Hematopoietic multipotent progenitor cell treated with erythropoietin and hydrocortisone succinate and interleukin-3 and kit ligand, for 17 days (in vitro differentiated cells): ENCODE results near the gene PAPPA.
A peak's percentile ranks its signal among the peaks of the same experiment; 100 is the strongest.

ENCODE experiments used
- DNase-seq: peaks from one replicate; pipeline ENCODE4 v3.0.0-alpha.2; 2015; ENCODE audit warnings: low spot score

Gene PAPPA, protein sequence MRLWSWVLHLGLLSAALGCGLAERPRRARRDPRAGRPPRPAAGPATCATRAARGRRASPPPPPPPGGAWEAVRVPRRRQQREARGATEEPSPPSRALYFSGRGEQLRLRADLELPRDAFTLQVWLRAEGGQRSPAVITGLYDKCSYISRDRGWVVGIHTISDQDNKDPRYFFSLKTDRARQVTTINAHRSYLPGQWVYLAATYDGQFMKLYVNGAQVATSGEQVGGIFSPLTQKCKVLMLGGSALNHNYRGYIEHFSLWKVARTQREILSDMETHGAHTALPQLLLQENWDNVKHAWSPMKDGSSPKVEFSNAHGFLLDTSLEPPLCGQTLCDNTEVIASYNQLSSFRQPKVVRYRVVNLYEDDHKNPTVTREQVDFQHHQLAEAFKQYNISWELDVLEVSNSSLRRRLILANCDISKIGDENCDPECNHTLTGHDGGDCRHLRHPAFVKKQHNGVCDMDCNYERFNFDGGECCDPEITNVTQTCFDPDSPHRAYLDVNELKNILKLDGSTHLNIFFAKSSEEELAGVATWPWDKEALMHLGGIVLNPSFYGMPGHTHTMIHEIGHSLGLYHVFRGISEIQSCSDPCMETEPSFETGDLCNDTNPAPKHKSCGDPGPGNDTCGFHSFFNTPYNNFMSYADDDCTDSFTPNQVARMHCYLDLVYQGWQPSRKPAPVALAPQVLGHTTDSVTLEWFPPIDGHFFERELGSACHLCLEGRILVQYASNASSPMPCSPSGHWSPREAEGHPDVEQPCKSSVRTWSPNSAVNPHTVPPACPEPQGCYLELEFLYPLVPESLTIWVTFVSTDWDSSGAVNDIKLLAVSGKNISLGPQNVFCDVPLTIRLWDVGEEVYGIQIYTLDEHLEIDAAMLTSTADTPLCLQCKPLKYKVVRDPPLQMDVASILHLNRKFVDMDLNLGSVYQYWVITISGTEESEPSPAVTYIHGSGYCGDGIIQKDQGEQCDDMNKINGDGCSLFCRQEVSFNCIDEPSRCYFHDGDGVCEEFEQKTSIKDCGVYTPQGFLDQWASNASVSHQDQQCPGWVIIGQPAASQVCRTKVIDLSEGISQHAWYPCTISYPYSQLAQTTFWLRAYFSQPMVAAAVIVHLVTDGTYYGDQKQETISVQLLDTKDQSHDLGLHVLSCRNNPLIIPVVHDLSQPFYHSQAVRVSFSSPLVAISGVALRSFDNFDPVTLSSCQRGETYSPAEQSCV (N-terminal part only)

DNA sequence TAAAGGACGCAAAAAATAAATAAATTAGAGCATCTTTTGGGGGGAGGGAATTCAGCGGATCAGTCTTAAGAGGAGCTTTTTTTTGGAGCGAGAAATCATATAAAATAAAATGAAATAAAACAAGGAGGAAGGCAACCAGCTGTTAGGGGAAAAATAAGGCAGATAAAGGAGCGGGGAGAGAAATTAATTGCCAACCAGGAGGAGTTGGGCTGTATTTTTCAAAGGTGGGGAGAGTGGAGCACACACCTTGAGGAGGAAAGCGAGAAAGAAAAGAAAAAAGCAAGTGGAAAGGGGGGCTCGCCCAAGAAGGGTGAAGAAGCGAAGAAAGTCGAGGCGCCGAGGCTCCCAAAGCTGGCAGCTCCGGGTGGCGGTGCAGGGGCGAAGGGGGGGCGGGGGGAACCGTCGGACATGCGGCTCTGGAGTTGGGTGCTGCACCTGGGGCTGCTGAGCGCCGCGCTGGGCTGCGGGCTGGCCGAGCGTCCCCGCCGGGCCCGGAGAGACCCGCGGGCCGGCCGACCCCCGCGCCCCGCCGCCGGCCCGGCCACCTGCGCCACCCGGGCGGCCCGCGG lies at the start of gene PAPPA:
Gene PAPPA, plus strand, starts transcription at position 27 of the 569 bp plus-strand sequence. Its CDS starts 382 bp downstream, at position 409.
- no peak for DNase-seq

DNA sequence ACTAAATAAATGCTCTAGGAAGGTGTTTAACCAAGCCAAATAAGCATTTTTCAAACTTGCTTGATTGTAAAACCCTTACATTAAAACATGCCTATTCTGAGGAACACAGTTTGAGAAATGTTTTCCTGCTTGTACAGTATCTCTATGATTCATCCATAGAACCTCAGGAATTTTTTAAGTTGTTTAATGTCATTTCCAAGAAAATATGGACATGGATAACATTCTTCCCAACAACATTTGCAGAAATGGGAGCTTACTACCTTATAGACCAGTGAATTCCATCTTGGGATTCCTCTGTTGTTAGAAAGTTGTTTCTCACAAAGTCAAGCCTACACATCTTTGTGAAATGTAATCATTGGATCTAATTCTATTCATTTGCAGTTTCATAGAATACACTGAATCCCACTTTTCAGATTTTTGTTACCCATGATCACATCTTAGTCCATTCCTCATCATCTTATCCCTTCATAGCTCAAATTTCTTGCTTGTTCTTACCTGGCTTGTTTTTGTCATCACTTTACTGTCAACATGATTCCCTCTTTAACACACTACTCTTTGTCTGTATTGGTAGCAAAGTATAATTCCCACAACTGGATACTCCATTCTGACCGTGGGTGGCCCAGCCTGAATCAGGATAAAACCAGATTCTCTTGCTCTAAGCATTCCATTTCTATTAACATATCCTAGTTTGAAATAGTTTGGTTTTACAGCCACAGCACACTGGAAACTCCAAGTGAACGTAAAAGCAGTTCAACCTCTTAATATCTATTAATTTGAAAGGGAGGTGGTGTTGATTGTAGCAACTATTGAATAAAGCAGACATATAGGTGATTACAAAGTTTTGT lies 49.4 kb upstream of the PAPPA start:
- no peak for DNase-seq

DNA sequence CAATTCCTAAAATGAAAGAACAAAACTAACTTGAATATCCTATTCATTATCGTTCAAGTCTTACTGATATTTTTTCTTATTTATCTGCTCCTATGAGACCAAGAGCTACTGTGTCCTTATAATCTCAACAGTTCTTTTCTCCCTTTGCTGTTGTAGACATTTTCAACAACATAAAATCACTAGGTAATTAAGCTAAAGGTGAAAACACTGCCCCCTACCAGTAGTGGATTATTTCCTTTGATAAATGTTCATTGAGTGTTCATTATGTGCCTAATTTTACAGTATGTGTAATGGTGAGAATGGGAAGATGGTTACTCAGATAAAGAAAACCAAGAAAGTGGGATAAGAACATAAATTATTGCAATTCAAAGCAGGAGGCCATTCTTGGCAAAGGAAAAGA lies 41.4 kb upstream of the PAPPA start:
- no peak for DNase-seq

DNA sequence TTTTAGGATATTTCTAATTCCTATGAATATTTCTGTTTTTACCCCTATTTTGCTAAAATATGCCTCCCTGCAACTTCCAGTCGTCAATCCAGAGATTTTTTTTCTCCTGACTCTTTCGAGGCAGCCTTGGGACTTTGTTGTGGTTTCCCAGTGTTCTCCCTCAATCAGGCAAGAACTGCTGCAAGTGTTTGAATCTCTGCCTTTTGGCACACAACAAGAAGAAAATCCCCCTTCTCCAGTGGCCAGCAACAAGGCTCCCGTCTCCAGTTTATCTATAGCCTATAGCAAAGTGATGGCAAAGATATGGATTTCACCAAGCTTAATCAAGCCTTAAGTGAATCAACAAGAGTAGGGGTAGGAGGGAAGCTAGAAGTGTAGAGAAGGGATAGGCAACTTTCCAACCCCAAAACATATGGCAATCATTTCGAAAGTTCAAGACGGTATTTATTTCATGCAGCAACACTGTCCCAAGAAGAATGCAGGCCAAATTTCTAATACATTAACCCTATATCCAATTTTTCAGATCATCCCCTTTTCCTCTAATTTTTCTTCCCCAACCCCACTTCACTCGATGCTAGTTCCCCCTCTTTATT lies 37.7 kb upstream of the PAPPA start:
- DNase-seq = no peak

DNA sequence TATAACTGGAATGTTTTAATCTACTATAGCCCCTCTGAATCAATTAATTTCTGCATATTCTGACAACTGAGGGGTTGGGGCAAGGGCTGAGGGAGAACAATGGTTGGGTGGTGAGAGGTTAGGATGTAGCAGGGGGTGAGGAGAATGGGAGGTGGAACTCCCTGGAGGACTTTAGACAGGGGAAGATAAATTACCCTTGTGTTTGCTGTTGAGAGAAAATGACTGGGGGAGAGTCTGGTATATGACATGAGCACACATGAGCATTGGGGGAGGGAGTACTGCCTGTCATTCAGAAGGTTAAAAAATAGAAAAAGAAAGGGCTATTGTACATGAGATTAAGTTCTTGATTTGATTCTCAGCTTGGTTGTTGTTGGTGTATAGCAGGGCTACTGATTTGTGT lies 37.2 kb upstream of the PAPPA start:
- no peak for DNase-seq

DNA sequence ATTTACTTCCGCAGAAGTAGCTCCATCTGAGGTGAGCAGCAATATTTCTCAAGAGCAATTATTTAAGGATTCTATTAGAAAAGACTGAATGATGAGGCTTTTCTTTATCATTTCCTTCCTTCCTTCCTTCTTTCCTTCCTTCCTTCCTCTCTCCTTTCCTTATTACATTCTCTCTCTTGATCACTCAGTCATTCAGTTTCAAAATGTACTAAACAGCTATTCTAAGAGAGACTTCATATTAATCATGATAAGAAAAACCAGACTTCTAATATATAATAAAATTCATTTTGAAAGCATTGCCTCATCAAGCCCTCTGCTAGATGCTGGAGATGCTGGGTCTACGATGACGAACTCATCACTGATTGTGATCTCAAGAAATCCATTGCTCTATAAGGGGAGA lies 30.4 kb upstream of the PAPPA start:
- DNase-seq = no peak

DNA sequence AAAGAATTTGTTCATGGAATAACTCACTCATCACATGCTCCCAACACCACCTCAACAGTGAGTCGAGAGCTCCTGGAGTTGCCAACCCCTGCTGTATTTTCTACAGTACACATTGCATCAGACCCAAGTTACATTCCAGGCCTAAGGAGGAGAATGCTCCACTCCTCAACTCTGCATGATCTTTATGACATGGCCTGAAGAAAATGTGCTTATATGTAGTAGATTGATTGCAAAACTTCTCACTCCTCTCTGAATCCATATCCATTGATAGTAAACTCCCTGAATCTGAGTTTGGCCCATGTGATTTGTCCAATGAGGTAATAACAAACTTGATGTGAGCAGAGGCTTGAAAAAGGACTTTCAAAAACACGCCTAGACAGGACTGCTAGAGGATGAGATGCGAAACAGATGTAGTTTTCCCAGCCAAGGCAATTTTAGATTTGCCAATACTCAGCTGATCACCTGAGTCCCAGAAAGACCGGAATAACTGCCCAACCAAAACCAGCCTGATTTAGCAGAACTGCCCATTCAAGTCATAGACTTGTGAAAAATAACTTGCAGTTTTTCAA lies 29.0 kb upstream of the PAPPA start:
- no peak for DNase-seq

DNA sequence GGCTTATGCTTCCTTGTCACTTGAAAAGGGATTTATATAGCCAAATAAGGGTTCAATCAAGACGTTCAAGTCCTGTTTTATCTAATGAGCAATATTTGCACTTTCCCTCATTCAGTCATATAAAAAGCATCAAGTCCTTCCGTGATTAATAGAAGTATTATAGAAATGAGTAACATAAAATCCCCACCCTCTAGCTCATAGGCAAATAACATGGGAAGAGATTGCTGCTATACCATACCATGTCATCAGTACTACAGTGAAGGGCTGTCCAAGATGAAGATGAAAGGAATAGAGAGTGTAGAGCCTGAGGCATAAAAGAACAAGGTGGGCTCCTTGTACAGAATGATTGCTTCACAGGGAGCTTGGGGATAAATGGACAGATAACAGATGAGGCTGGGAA lies 20.4 kb upstream of the PAPPA start:
- no peak for DNase-seq

DNA sequence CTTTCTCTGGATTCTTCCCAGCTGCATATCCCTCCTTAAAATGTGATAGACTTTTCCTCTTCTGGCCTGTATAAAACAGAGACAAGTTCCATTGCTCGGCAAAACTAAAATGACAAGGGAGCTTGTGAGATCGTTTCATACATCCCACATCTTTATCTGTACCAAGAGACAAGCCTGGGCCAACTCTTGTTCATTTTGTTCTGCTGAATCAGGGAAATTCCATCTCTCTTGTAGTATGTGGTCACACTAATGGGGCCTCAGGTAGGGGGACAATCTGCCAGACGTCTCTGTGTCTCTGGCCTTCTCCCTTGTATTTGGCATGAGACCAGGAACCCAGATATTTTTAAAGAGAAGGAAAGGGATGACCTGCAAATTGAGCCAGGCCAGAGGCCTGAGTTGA lies 18.6 kb upstream of the PAPPA start:
- DNase-seq = no peak

DNA sequence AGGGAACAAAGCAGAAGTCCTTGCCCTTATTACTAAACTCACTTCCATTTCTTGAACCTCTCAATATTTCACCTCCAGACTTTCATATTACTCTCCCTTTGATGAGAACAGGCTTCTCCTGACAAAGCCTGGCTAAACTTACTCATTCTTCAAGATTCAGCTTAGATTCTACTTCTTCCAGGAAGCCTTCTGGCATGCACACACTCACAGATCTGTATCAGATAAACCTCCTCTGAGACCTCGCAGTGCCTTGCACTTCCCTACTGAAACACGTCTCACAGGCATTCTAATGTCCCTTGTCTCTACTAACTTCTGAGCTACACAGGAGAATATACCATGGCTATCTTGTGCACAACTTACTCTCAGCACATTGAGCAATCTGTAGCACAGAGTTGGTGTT lies 16.6 kb upstream of the PAPPA start:
- no peak for DNase-seq

DNA sequence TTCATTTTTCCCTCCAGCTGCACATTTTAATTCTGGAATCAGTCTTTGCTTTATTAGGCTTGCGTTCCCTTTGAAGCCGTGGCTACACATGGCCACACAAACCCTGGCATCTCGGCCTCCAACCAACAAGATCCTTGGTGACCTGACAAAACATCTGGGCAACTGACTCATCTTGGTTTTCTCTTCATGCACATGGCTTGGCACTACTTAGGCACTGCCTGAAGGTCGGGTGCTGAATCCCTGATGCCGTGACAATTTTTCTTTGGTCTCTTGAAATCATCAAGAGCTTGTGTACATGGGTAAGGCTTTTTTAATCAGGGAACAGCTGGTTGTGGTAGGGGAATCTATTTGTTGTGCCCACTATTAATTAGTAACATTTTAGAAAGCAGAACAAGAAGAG lies 16.0 kb upstream of the PAPPA start:
- no peak for DNase-seq

DNA sequence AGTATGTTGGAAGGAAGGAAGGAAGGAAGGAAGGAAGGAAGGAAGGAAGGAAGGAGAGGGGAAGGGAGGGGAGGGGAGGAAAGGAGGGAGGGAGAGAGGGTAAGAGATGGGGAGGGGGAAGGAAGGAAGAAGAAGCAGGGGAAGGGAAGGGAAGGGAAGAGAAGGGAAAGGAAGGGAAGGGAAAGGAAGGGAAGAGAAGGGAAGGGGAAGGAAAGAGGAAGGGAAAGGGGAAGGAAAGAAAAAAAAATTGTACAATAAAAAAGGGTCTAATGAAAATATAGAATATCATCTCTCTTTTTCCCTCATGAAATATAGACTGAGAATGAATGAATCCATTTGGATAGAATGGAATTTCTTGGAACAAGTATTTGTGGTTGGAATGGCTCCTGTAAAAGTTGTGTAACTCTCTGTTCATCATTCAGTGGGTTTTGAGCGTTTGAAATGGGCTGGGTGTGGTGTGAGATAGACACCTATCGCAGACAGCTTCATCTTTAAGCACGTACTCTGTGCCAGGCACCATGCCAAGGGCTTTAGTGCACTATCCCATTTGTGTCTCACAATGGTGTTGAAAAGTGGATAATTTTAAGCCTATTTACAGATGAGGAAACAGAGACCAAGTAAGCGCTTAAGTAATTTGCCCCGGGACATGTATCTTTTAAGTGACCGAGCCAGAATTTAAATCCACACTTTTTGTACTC lies 11.6 kb upstream of the PAPPA start:
- no peak for DNase-seq

DNA sequence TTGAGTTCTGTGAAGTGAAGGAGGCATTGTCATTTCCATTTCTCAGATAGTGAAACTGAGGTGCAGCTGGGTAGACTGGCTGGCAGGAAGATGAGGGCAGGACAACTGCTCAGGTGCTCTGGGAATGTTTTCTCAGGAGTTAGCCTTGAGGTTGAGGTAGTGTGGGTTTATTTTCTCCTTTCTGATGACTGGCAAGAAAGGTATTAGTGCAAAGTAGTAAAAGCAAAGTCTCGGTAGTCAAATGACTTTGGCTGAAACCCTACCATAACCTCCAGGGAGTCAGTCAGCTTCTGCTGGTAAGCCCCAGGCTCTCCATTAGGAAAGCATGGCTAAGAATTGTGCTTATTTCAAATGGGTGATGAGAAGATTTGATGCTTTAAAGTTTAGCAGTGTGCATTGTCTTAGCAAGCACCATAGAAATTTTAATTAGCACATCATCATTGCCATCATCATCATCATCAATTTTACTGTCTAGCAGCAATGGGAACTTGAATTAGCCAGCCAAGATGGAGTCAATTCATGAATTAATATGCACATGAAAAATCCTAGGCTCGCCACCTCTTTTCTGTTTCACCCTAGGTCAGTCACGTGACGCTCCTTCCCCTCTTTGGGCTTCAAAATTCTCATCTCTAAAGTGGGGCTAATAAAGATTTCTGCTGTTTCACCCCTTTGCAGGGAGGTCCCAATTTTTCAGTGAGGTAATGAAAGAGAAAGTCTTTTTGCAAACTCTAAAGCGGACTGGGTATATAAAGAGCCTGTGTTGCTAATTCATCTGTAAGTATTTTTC lies 10.7 kb upstream of the PAPPA start:
- no peak for DNase-seq

DNA sequence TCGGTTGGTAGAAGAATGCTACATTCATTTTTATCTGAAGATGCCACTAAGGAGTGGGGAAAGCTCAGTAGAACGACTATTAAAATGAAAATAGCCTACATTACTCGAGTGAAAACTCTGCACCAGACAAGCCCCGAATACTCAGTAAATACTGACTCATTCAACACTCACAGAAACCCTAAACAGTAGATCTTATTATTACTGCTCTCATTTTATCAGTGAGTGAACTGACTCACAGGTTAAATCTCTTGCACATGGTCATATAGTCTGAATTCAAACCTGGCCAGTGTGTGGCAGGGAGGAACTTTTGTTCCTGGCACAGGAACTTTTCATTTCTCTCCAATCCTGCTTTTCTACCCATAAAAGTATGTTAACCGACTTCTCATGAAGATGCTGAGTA lies 9.6 kb upstream of the PAPPA start:
- no peak for DNase-seq

DNA sequence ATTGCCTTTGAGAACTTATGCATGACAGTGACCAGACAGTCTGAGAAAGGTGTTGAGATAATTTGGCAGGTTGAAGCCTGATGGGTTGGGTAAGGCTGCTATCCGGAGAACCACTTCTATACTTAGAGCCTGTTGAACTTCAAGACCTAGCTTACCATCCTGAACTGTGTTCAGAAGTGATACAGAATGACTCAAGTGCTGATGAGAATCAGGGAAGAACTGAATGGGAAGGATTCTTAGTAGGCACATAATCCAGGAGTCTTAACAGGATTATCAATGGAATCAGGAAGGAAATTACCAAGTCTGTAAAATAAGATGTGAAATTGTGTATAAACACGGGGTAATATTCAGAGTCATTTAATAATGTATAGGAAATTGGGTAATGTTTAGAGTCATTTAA lies 9.0 kb upstream of the PAPPA start:
- DNase-seq = no peak

DNA sequence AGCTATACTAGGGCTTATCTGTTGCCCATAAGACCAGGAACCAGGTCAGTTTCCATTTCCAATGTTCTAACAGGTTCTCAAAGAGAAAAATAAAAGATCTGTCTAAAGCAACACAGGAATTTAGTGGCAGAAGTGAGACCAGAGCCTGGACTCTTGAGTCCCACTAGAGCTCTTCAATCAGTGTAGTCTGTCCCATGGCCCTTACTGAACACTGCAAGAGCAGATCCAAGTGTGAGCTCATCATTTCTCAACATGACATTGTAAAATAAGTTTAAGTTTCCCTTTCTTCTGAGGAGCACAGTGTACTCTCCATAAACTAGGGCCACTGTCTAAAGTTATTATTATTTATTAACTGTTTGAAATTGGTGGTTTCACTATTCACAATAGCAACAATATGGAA lies 8.6 kb upstream of the PAPPA start:
- DNase-seq = no peak

DNA sequence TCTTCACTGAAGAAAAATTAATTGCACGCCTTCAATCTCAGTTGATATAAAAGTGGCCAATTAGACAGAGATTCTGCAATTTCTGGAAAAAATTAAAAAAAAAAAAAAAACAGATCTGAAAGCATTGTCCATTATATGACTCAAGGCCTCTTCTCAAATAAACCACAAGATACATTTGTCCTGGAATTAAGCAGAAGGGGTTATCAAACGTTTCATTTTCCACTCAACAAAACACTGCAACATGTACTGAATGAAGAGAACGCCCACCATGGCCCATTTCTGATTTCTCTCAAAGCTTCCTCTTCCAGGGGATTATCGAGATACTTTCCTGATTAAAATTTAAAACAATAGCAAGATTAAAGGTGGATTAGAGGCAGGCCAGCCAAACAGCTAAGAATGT lies 5.8 kb upstream of the PAPPA start:
- no peak for DNase-seq

DNA sequence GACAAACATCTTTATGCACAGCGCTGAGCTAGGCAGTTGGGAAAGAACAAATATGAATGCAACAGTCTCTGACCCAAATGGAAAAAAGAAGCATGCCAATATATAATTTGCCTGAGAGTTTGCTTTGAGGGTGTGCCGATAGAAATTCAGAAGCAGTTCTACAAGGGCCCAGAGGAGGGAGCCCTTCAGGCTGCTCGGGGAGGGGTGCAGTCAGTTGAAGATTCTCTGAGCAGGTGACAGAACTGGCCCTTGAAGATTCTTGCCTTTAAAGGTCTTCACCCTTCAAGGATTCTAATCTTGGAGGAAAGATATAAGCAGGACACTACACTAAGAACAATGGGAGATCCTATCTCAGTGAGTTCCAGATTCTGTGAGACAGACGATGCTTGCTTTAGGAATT lies 3.7 kb upstream of the PAPPA start:
- peak; percentile 19 for DNase-seq

DNA sequence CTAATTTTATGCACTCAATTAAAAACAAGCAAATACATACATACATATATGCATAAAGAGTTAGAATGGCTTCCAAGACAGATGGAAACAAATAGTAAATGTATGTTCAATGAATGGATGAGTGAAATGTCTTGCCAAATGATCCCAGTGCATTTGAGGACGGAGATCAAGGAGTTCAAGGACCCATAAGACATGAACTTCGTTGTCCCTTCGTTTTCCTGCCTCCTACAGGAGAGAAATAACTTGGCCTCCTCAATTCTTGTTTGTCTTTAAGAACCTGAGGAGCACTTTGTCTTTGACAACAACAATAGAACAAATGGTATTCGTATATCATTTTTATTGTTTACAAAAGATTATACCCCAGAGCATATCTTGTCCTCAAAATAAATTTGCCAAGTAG lies 2.4 kb upstream of the PAPPA start:
- DNase-seq = no peak
